Measurements from ENCODE around the gene RAB3B.

The RAB3B gene

GRCh38 chr1:51946300-51946699 is 44.2 kb downstream of the RAB3B start:
- Histone ChIP-seq H2BK120ac (ENCODE audit: low read depth, low read length) (no peak overlapping the region), H2BK5ac (ENCODE audit: low read length) (no peak overlapping the region), H3K4me2 (ENCODE audit: insufficient read depth, low read length, poor library complexity, severe bottlenecking) (no peak overlapping the region), H3K18ac (ENCODE audit: low read length) (no peak overlapping the region), H2BK15ac (ENCODE audit: low read length) (no peak overlapping the region), H2AK5ac (ENCODE audit: low read depth, low read length) (no peak overlapping the region), H3K4ac (ENCODE audit: low read length) (no peak overlapping the region), H3K14ac (ENCODE audit: low read length) (no peak overlapping the region), H4K91ac (ENCODE audit: low read depth, low read length, poor library complexity) (no peak overlapping the region), H3K9me3 (replicated peaks in 1 of 2; ENCODE audit: control insufficient read depth in 2 of 2, insufficient read depth in 1 of 2, low read depth in 1 of 2, low read length in 2 of 2) (peaks cover 5 to 7% of the 10 kb centered on the region in 2 donors), H4K8ac (ENCODE audit: low read depth, low read length) (no peak overlapping the region), H3K79me1 (ENCODE audit: low read depth, low read length) (no peaks in the 10 kb centered on the region), H3K4me1 (ENCODE audit: control insufficient read depth in 2 of 2, insufficient read depth in 1 of 2, low read depth in 1 of 2, low read length in 2 of 2) (no peaks in the 10 kb centered on the region), H3K9ac (ENCODE audit: low read depth, low read length, poor library complexity) (no peak overlapping the region), H2AFZ (ENCODE audit: low read length) (no peak overlapping the region), H3K4me3 (ENCODE audit: low read length in 2 of 2) (no peak overlapping the region), H3K36me3 (replicated peaks in 1 of 2; ENCODE audit: control insufficient read depth in 2 of 2, insufficient read depth in 2 of 2, low read length in 2 of 2) (no peaks in the 10 kb centered on the region), H2BK12ac (ENCODE audit: low read length) (no peak overlapping the region), H3K27ac (replicated peaks; ENCODE audit: low read length) (no peak overlapping the region), H3K27me3 (ENCODE audit: control insufficient read depth in 3 of 3, insufficient read depth in 3 of 3, low read depth in 1 of 3, low read length in 3 of 3) (peaks cover 0 to 4% (median 0%) of the 10 kb centered on the region in 3 experiments), H3K23ac (ENCODE audit: low read depth, low read length, poor library complexity) (no peak overlapping the region)
- no peak for DNase-seq (ENCODE audit: low spot score)
- WGBS, 2 donors (ENCODE audit: extremely low coverage in 2 of 2, insufficient read length in 2 of 2, insufficient replicate concordance in 1 of 2), result no CpG with 5 or more reads among the region's 1 CpG

DNA sequence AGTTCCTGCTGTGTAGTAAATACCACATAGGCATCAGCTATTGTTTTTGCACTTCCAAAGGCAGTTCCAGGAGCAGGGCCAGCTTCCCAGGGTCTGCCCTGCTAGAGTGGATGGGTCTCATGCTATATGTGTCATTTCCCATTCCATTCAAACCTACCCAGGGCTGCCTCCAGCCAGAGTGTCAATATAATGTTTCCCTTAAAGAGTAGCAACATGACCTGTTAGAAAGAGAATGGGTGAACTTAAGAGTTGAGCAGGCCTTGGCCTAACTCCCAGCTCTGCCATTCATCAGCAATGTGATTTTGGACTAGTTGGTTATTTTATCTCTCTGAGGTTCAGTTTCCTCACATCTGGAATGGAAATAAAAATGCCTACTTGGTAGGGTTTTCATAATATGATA is 44.9 kb downstream of the RAB3B start:
- Histone ChIP-seq H2AFZ (ENCODE audit: low read length) (no peak overlapping the region), H3K4me1 (ENCODE audit: control insufficient read depth in 2 of 2, insufficient read depth in 1 of 2, low read depth in 1 of 2, low read length in 2 of 2) (no peaks in the 10 kb centered on the region), H4K91ac (ENCODE audit: low read depth, low read length, poor library complexity) (no peak overlapping the region), H2BK12ac (ENCODE audit: low read length) (no peak overlapping the region), H3K4me3 (ENCODE audit: low read length in 2 of 2) (no peak overlapping the region), H3K36me3 (replicated peaks in 1 of 2; ENCODE audit: control insufficient read depth in 2 of 2, insufficient read depth in 2 of 2, low read length in 2 of 2) (no peaks in the 10 kb centered on the region), H3K4ac (ENCODE audit: low read length) (no peak overlapping the region), H2BK5ac (ENCODE audit: low read length) (no peak overlapping the region), H3K27ac (replicated peaks; ENCODE audit: low read length) (no peak overlapping the region), H2BK120ac (ENCODE audit: low read depth, low read length) (no peak overlapping the region), H3K79me1 (ENCODE audit: low read depth, low read length) (no peaks in the 10 kb centered on the region), H3K9ac (ENCODE audit: low read depth, low read length, poor library complexity) (no peak overlapping the region), H3K4me2 (ENCODE audit: insufficient read depth, low read length, poor library complexity, severe bottlenecking) (no peak overlapping the region), H3K18ac (ENCODE audit: low read length) (no peak overlapping the region), H2AK5ac (ENCODE audit: low read depth, low read length) (no peak overlapping the region), H2BK15ac (ENCODE audit: low read length) (no peak overlapping the region), H3K27me3 (ENCODE audit: control insufficient read depth in 3 of 3, insufficient read depth in 3 of 3, low read depth in 1 of 3, low read length in 3 of 3) (peaks cover 0 to 4% (median 0%) of the 10 kb centered on the region in 3 experiments), H4K8ac (ENCODE audit: low read depth, low read length) (no peak overlapping the region), H3K9me3 (replicated peaks in 1 of 2; ENCODE audit: control insufficient read depth in 2 of 2, insufficient read depth in 1 of 2, low read depth in 1 of 2, low read length in 2 of 2) (peaks cover 5 to 12% of the 10 kb centered on the region in 2 donors), H3K23ac (ENCODE audit: low read depth, low read length, poor library complexity) (no peak overlapping the region), H3K14ac (ENCODE audit: low read length) (no peak overlapping the region)
- no peak for DNase-seq (ENCODE audit: low spot score)

GRCh38 chr1:51942281-51942680 is 48.2 kb downstream of the RAB3B start:
- H3K14ac ChIP-seq (ENCODE audit: low read length), result no peak overlapping the region
- no peak overlapping the region for H2AK5ac ChIP-seq (ENCODE audit: low read depth, low read length)
- no peak overlapping the region for H3K4me3 ChIP-seq (ENCODE audit: low read length in 2 of 2)
- H3K4me2 ChIP-seq (ENCODE audit: insufficient read depth, low read length, poor library complexity, severe bottlenecking), result no peak overlapping the region
- WGBS, 2 donors (ENCODE audit: extremely low coverage in 2 of 2, insufficient read length in 2 of 2, insufficient replicate concordance in 1 of 2), result no CpG with 5 or more reads among the region's 2 CpGs
- H3K23ac ChIP-seq (ENCODE audit: low read depth, low read length, poor library complexity), result no peak overlapping the region
- peaks cover 2 to 9% of the 10 kb centered on the region in 2 donors for H3K9me3 ChIP-seq (replicated peaks in 1 of 2; ENCODE audit: control insufficient read depth in 2 of 2, insufficient read depth in 1 of 2, low read depth in 1 of 2, low read length in 2 of 2)
- no peak overlapping the region for H2BK5ac ChIP-seq (ENCODE audit: low read length)
- no peak for DNase-seq (ENCODE audit: low spot score)
- no peak overlapping the region for H3K4ac ChIP-seq (ENCODE audit: low read length)
- no peak overlapping the region for H2BK120ac ChIP-seq (ENCODE audit: low read depth, low read length)
- H2AFZ ChIP-seq (ENCODE audit: low read length), result no peak overlapping the region
- no peaks in the 10 kb centered on the region for H3K36me3 ChIP-seq (replicated peaks in 1 of 2; ENCODE audit: control insufficient read depth in 2 of 2, insufficient read depth in 2 of 2, low read length in 2 of 2)
- H3K27me3 ChIP-seq (ENCODE audit: control insufficient read depth in 3 of 3, insufficient read depth in 3 of 3, low read depth in 1 of 3, low read length in 3 of 3), result no peaks in the 10 kb centered on the region
- H3K79me1 ChIP-seq (ENCODE audit: low read depth, low read length), result no peaks in the 10 kb centered on the region
- H2BK15ac ChIP-seq (ENCODE audit: low read length), result no peak overlapping the region
- H2BK12ac ChIP-seq (ENCODE audit: low read length), result no peak overlapping the region
- no peak overlapping the region for H4K91ac ChIP-seq (ENCODE audit: low read depth, low read length, poor library complexity)
- H3K18ac ChIP-seq (ENCODE audit: low read length), result no peak overlapping the region
- H4K8ac ChIP-seq (ENCODE audit: low read depth, low read length), result no peak overlapping the region
- no peak overlapping the region for H3K27ac ChIP-seq (replicated peaks; ENCODE audit: low read length)
- H3K9ac ChIP-seq (ENCODE audit: low read depth, low read length, poor library complexity), result no peak overlapping the region
- H3K4me1 ChIP-seq (ENCODE audit: control insufficient read depth in 2 of 2, insufficient read depth in 1 of 2, low read depth in 1 of 2, low read length in 2 of 2), result no peaks in the 10 kb centered on the region

DNA sequence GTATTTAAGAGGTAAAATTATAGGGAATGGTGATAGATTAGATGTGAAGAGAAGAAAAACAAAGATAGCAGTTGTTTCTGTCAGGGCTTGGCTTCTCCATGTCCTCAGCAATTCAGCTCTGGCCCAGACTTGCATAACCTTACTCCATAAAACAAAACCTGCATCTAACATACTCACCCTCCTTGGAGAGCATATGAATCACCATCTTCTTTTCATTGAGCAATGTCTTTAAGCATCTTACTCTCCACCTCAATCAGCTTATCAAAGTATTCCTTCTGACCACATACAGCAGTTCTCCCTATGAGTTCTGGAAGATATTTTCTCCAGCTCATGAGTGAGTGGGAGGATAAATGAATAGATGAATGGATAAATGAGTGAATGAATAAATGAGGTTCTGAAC is 49.0 kb downstream of the RAB3B start:
- no peak overlapping the region for H3K23ac ChIP-seq (ENCODE audit: low read depth, low read length, poor library complexity)
- H3K27me3 ChIP-seq (ENCODE audit: control insufficient read depth in 3 of 3, insufficient read depth in 3 of 3, low read depth in 1 of 3, low read length in 3 of 3), result no peaks in the 10 kb centered on the region
- no peak overlapping the region for H3K4me2 ChIP-seq (ENCODE audit: insufficient read depth, low read length, poor library complexity, severe bottlenecking)
- no peak overlapping the region for H2BK12ac ChIP-seq (ENCODE audit: low read length)
- no peaks in the 10 kb centered on the region for H3K36me3 ChIP-seq (replicated peaks in 1 of 2; ENCODE audit: control insufficient read depth in 2 of 2, insufficient read depth in 2 of 2, low read length in 2 of 2)
- no peak overlapping the region for H3K18ac ChIP-seq (ENCODE audit: low read length)
- H3K9ac ChIP-seq (ENCODE audit: low read depth, low read length, poor library complexity), result no peak overlapping the region
- DNase-seq (ENCODE audit: low spot score), result no peak
- no peak overlapping the region for H3K14ac ChIP-seq (ENCODE audit: low read length)
- no peak overlapping the region for H3K27ac ChIP-seq (replicated peaks; ENCODE audit: low read length)
- H3K4me3 ChIP-seq (ENCODE audit: low read length in 2 of 2), result no peak overlapping the region
- H2AK5ac ChIP-seq (ENCODE audit: low read depth, low read length), result no peak overlapping the region
- no peak overlapping the region for H2BK5ac ChIP-seq (ENCODE audit: low read length)
- no peak overlapping the region for H2BK120ac ChIP-seq (ENCODE audit: low read depth, low read length)
- H4K91ac ChIP-seq (ENCODE audit: low read depth, low read length, poor library complexity), result no peak overlapping the region
- H2AFZ ChIP-seq (ENCODE audit: low read length), result no peak overlapping the region
- no peak overlapping the region for H4K8ac ChIP-seq (ENCODE audit: low read depth, low read length)
- H3K4me1 ChIP-seq (ENCODE audit: control insufficient read depth in 2 of 2, insufficient read depth in 1 of 2, low read depth in 1 of 2, low read length in 2 of 2), result no peaks in the 10 kb centered on the region
- H3K79me1 ChIP-seq (ENCODE audit: low read depth, low read length), result no peaks in the 10 kb centered on the region
- no peak overlapping the region for H3K4ac ChIP-seq (ENCODE audit: low read length)
- peaks cover 2 to 9% of the 10 kb centered on the region in 2 donors for H3K9me3 ChIP-seq (replicated peaks in 1 of 2; ENCODE audit: control insufficient read depth in 2 of 2, insufficient read depth in 1 of 2, low read depth in 1 of 2, low read length in 2 of 2)
- H2BK15ac ChIP-seq (ENCODE audit: low read length), result no peak overlapping the region
